Stomach (tissue), 4 donors: ENCODE results near the gene MCM5.

Experiments used
- CTCF ChIP-seq, 7 experiments: fragments of 450-650 bp in 4 of 7; fragments of 200-600 bp in 3 of 7; sonication (generic) in 3 of 7; IDR thresholded peaks; one replicate each; pipeline ENCODE4 v1.5.1; 2016 to 2019; ENCODE audit warnings: antibody characterized with exemption in 7 of 7, control low read depth in 2 of 7, mild to moderate bottlenecking in 1 of 7
- POLR2A ChIP-seq, 4 donors: fragments of 450-650 bp; IDR thresholded peaks; one replicate each; pipeline ENCODE4 v1.6.1; 2016; ENCODE audit warnings: antibody characterized with exemption in 4 of 4, control low read depth in 2 of 4, mild to moderate bottlenecking in 1 of 4, moderate library complexity in 1 of 4
- POLR2AphosphoS5 ChIP-seq, 3 donors: sonication (generic); formaldehyde crosslinking; IDR thresholded peaks; one replicate each; pipeline ENCODE4 v1.6.1; 2016; ENCODE audit warnings: antibody characterized with exemption in 3 of 3

GRCh38 chr22:35424761-35425160 is 24.8 kb downstream of the MCM5 start:
- TF ChIP-seq POLR2AphosphoS5 (IDR thresholded peaks at IDR 0.05): no peak
- no peak for TF ChIP-seq CTCF (IDR thresholded peaks at IDR 0.05)
- TF ChIP-seq POLR2A (IDR thresholded peaks at IDR 0.05): no peak
